Activated CD8-positive, alpha-beta memory T cell treated with anti-CD3 and anti-CD28 coated beads, Interleukin-2, amount 10 ng/mL, durations not matched to agents 7 days and 5 days (primary cell): ENCODE results near the gene KHNYN. TPM values are rescaled to one million over a fixed set of nuclear protein-coding genes. Genes with fewer than 3 reads are reported as not detected.
A peak's percentile ranks its signal among the peaks of the same experiment; 100 is the strongest.
"Not testable (repeated sequence)": the region's sequence is repeated elsewhere in the genome, so short reads cannot be mapped to it uniquely, and the experiment has no call there.

Experiments
- ATAC-seq: fragments of 150-1000 bp; cut with Tn5 transposase; one replicate; pipeline ENCODE4 v1.10.0; 2021; ENCODE audit warnings: moderate library complexity
- CTCF ChIA-PET: fragments of 350-600 bp; sonication (Branson Sonifier 250); formaldehyde crosslinking; loops from one replicate; lab custom pipeline; 2021; ENCODE audit warnings: antibody characterized with exemption; lab: Charles Lee
- DNase-seq: peaks from one replicate; pipeline ENCODE4 v3.0.0-alpha.2; 2020
- H3K27ac Mint-ChIP-seq: one replicate; pipeline ENCODE4 v1.8.0; 2021; ENCODE audit warnings: mild to moderate bottlenecking, mixed read lengths
- H3K27me3 Mint-ChIP-seq: one replicate; pipeline ENCODE4 v1.8.0; 2021; ENCODE audit warnings: mixed read lengths
- H3K36me3 Mint-ChIP-seq: one replicate; pipeline ENCODE4 v1.8.0; 2021; ENCODE audit warnings: mild to moderate bottlenecking, mixed read lengths
- H3K4me1 Mint-ChIP-seq: one replicate; pipeline ENCODE4 v1.8.0; 2021; ENCODE audit warnings: mixed read lengths
- H3K4me3 Mint-ChIP-seq: one replicate; pipeline ENCODE4 v1.8.0; 2021; ENCODE audit warnings: mild to moderate bottlenecking, moderate library complexity, mixed read lengths
- H3K9me3 Mint-ChIP-seq: one replicate; pipeline ENCODE4 v1.8.0; 2022; ENCODE audit warnings: low read depth, mixed read lengths
- total RNA-seq, 2 experiments: library from RNA; stranded (reverse); gene quantifications; one replicate each; pipeline ENCODE4 v1.2.3, GENCODE V29; 2021

The KHNYN gene
- total RNA-seq, 2 experiments from 2014 or later, result 73.3 to 81.2 TPM

- peaks cover 71% of the 10 kb centered on the region for H3K4me1 Mint-ChIP-seq
- H3K4me3 Mint-ChIP-seq, result no peak overlapping the region
- no peaks in the 10 kb centered on the region for H3K9me3 Mint-ChIP-seq
- ATAC-seq, result no peak
- peak overlapping the region; percentile 5 for H3K27ac Mint-ChIP-seq
- H3K27me3 Mint-ChIP-seq, result peaks cover 2% of the 10 kb centered on the region
- CTCF ChIA-PET, result interaction anchor here (1.5 to 6.0 kb wide), 3 partner anchors 9 to 132 kb away, joined by 6 to 70 read pairs (median 66); partner anchors contain the start of genes ADCY4, CBLN3, CIDEB and KHNYN
- H3K36me3 Mint-ChIP-seq, result peaks cover 38% of the 10 kb centered on the region
- DNase-seq, result no peak
These were observed 10.3 kb downstream of the KHNYN start for GRCh38 chr14:24439830-24440605.

GRCh38 chr14:24440606-24441399 is 11.0 kb downstream of the KHNYN start:
- H3K4me3 Mint-ChIP-seq, result peak overlapping the region; percentile 90
- H3K36me3 Mint-ChIP-seq, result peaks cover 38% of the 10 kb centered on the region
- peaks cover 2% of the 10 kb centered on the region for H3K27me3 Mint-ChIP-seq
- CTCF ChIA-PET, result interaction anchor here (0.7 to 6.0 kb wide), 9 partner anchors 10 to 233 kb away, joined by 3 to 70 read pairs (median 4); partner anchors contain the start of genes ADCY4, CBLN3, CIDEB and KHNYN
- DNase-seq (no peak), ATAC-seq (no peak)
- H3K4me1 Mint-ChIP-seq, result peaks cover 68% of the 10 kb centered on the region
- H3K9me3 Mint-ChIP-seq, result no peaks in the 10 kb centered on the region
- H3K27ac Mint-ChIP-seq, result peak overlapping the region; percentile 17

GRCh38 chr14:24441485-24441884 is 11.7 kb downstream of the KHNYN start:
- no peaks in the 10 kb centered on the region for H3K9me3 Mint-ChIP-seq
- ATAC-seq, result no peak
- no peak for DNase-seq
- peak overlapping the region; percentile 98 for H3K27ac Mint-ChIP-seq
- H3K4me1 Mint-ChIP-seq, result peaks cover 62% of the 10 kb centered on the region
- H3K27me3 Mint-ChIP-seq, result peaks cover 2% of the 10 kb centered on the region
- CTCF ChIA-PET, result interaction anchor here (0.8 to 6.0 kb wide), 9 partner anchors 8 to 232 kb away, joined by 3 to 70 read pairs (median 4); partner anchors contain the start of genes ADCY4, CBLN3, KHNYN and TINF2
- peaks cover 38% of the 10 kb centered on the region for H3K36me3 Mint-ChIP-seq
- H3K4me3 Mint-ChIP-seq, result peak overlapping the region; percentile 90

GRCh38 chr14:24441904-24442239 is 12.1 kb downstream of the KHNYN start:
- Mint-ChIP-seq H3K9me3 (no peaks in the 10 kb centered on the region), H3K27me3 (peaks cover 2% of the 10 kb centered on the region), H3K36me3 (peaks cover 36% of the 10 kb centered on the region), H3K4me1 (peaks cover 59% of the 10 kb centered on the region), H3K27ac (peak overlapping the region; percentile 98), H3K4me3 (peak overlapping the region; percentile 90)
- no peak for DNase-seq
- ATAC-seq, result no peak
- CTCF ChIA-PET, result interaction anchor here (0.8 to 6.0 kb wide), 9 partner anchors 9 to 232 kb away, joined by 3 to 70 read pairs (median 4); partner anchors contain the start of genes ADCY4, CBLN3, KHNYN and TINF2

- peaks cover 33% of the 10 kb centered on the region for H3K36me3 Mint-ChIP-seq
- ATAC-seq (peak; percentile 94), DNase-seq (peak; percentile 99)
- peak within 1 kb of the TSS; percentile 90 for H3K4me3 Mint-ChIP-seq
- peak within 1 kb of the TSS; percentile 98 for H3K27ac Mint-ChIP-seq
- H3K9me3 Mint-ChIP-seq, result no peaks in the 10 kb centered on the region
- CTCF ChIA-PET, result interaction anchor here (0.6 to 6.0 kb wide), 10 partner anchors 9 to 231 kb away, joined by 3 to 70 read pairs (median 4); partner anchors contain the start of genes ADCY4, CBLN3, KHNYN and TINF2
- peaks cover 53% of the 10 kb centered on the region for H3K4me1 Mint-ChIP-seq
- peaks cover 2% of the 10 kb centered on the region for H3K27me3 Mint-ChIP-seq
These were observed 12.7 kb downstream of the KHNYN start, which contains the start of gene SDR39U1 for GRCh38 chr14:24442240-24443052. Gene SDR39U1 (minus strand): TSS chr14:24442776. CDS start chr14:24442769, 7 bp downstream.

- peaks cover 28% of the 10 kb centered on the region for H3K36me3 Mint-ChIP-seq
- CTCF ChIA-PET, result interaction anchor here (0.6 to 6.0 kb wide), 7 partner anchors 12 to 355 kb away, joined by 3 to 70 read pairs (median 3); partner anchors contain the start of genes ADCY4, CBLN3 and KHNYN
- H3K4me3 Mint-ChIP-seq, result peak overlapping the region; percentile 90
- no peaks in the 10 kb centered on the region for H3K9me3 Mint-ChIP-seq
- DNase-seq (no peak), ATAC-seq (no peak)
- H3K27ac Mint-ChIP-seq, result peak overlapping the region; percentile 98
- peaks cover 46% of the 10 kb centered on the region for H3K4me1 Mint-ChIP-seq
- H3K27me3 Mint-ChIP-seq, result peaks cover 2% of the 10 kb centered on the region
These were observed 13.4 kb downstream of the KHNYN start for GRCh38 chr14:24443053-24443665.

- not testable (repeated sequence) for H3K4me3 Mint-ChIP-seq
These were observed 21.1 kb downstream of the KHNYN start for GRCh38 chr14:24450828-24451227.

GRCh38 chr14:24456980-24457379 is 27.2 kb downstream of the KHNYN start:
- CTCF ChIA-PET, result no interaction called here
- no peak for ATAC-seq

More at GRCh38 chr14:24450828-24451227, 21.1 kb downstream of the KHNYN start:
- CTCF ChIA-PET, H3K4me1 Mint-ChIP-seq, DNase-seq, H3K27me3 Mint-ChIP-seq, H3K9me3 Mint-ChIP-seq, H3K27ac Mint-ChIP-seq, ATAC-seq: not testable (repeated sequence)
- peaks cover 26% of the 10 kb centered on the region for H3K36me3 Mint-ChIP-seq

GRCh38 chr14:24458736-24459135 is 29.0 kb downstream of the KHNYN start:
- ATAC-seq (no peak), DNase-seq (no peak)
- CTCF ChIA-PET, result interaction anchor here (1.2 kb wide), 1 partner anchor 147 kb away, joined by 3 read pairs; no protein-coding TSS in a partner anchor
- Mint-ChIP-seq H3K27me3 (no peaks in the 10 kb centered on the region), H3K9me3 (peaks cover 8% of the 10 kb centered on the region), H3K36me3 (peaks cover 12% of the 10 kb centered on the region), H3K4me3 (no peak overlapping the region), H3K27ac (no peak overlapping the region), H3K4me1 (peaks cover 14% of the 10 kb centered on the region)

More at GRCh38 chr14:24456980-24457379, 27.2 kb downstream of the KHNYN start:
- Mint-ChIP-seq H3K36me3 (peaks cover 22% of the 10 kb centered on the region), H3K4me3 (no peak overlapping the region), H3K27me3 (no peaks in the 10 kb centered on the region), H3K27ac (no peak overlapping the region), H3K9me3 (peaks cover 6% of the 10 kb centered on the region), H3K4me1 (peaks cover 13% of the 10 kb centered on the region)
- no peak for DNase-seq

GRCh38 chr14:24459331-24459730 is 29.6 kb downstream of the KHNYN start:
- CTCF ChIA-PET, result interaction anchor here (0.7 kb wide), 1 partner anchor 16 kb away, joined by 3 read pairs; no protein-coding TSS in a partner anchor
- no peak overlapping the region for H3K27ac Mint-ChIP-seq
- H3K9me3 Mint-ChIP-seq, result peaks cover 3% of the 10 kb centered on the region
- ATAC-seq (no peak), DNase-seq (no peak)
- no peak overlapping the region for H3K4me3 Mint-ChIP-seq
- peaks cover 12% of the 10 kb centered on the region for H3K4me1 Mint-ChIP-seq
- peaks cover 6% of the 10 kb centered on the region for H3K36me3 Mint-ChIP-seq
- no peaks in the 10 kb centered on the region for H3K27me3 Mint-ChIP-seq

GRCh38 chr14:24461336-24461735 is 31.6 kb downstream of the KHNYN start:
- ATAC-seq (no peak), DNase-seq (no peak)
- H3K27ac Mint-ChIP-seq, result no peak overlapping the region
- H3K36me3 Mint-ChIP-seq, result peaks cover 4% of the 10 kb centered on the region
- peaks cover 17% of the 10 kb centered on the region for H3K4me1 Mint-ChIP-seq
- H3K4me3 Mint-ChIP-seq, result no peak overlapping the region
- peaks cover 3% of the 10 kb centered on the region for H3K9me3 Mint-ChIP-seq
- CTCF ChIA-PET, result no interaction called here
- no peaks in the 10 kb centered on the region for H3K27me3 Mint-ChIP-seq
